HFF-Myc (cell line): ENCODE results near the gene METTL16.
A peak's percentile ranks its signal among the peaks of the same experiment; 100 is the strongest.

Experiments used
- DNase-seq: peaks from one replicate; pipeline ENCODE4 v3.0.0-alpha.2; 2011; ENCODE audit warnings: low read depth; ENCODE audit errors: extremely low read depth
- H3K4me3 ChIP-seq: replicated peaks from 2 replicates; pipeline ENCODE4 v1.5.1; 2011; ENCODE audit warnings: low read depth, mild to moderate bottlenecking, control low read depth, low read length
- CTCF ChIP-seq: IDR thresholded peaks from 2 replicates; pipeline ENCODE4 v1.5.1; 2012; ENCODE audit warnings: mild to moderate bottlenecking, low read depth, low read length, control low read depth; ENCODE audit errors: missing control alignments

The METTL16 gene

DNA sequence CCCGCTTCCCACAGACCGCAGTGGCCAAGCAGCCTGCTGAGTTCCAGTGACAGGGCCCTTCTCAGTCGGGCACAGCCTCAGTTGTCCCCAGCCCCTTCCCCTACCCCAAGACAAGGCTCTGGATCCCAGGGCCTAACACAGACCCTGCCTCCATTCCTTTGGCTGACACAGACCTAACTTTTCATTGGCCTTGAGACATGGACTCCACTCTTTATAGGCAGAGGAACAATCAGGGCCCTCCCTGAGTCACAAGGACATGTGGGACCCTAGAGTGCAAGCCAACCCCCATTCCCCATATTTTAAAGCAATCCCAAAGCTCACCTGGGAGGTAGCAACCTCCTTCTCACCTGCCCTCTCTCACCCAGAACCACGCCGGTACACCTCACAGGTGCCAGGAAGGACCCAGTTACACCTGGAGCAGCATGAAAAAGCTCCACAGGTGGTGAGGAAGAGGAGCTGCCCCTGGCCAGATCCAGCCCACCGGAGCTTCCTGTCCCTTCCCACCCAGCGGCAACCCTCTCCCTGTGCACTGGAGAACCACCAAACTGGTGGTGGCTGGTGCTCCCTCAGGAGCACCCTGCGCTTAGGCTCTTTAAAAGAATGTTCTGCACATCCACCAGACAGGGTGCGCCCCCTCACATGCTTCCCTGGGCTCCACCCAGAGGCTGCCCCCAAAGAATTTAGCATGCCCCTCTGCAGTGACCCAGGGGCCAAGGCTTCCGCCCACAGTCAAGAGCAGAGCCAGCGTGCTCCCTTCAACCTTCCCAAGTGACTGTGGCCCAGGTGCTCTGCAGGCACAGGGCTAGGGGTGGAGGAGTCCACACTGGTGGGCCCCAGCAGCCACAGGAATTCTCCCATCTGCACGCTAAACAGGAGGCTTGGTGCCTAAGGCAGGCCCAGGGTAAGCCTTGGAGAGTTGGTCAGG, 114.2 kb downstream of the METTL16 start:
- peak overlapping the region; percentile 39 for H3K4me3 ChIP-seq
- DNase-seq, result no peak
- TF ChIP-seq CTCF, result no peak

- H3K4me3 ChIP-seq, result peak overlapping the region; percentile 39
- no peak for DNase-seq
- no peak for TF ChIP-seq CTCF
These were observed 115.0 kb downstream of the METTL16 start for GRCh38 chr17:2396568-2397246.

GRCh38 chr17:2396192-2396567, 115.5 kb downstream of the METTL16 start:
- peak overlapping the region; percentile 39 for H3K4me3 ChIP-seq
- no peak for TF ChIP-seq CTCF
- no peak for DNase-seq

GRCh38 chr17:2395258-2396181, 116.2 kb downstream of the METTL16 start:
- TF ChIP-seq CTCF, result no peak
- DNase-seq, result no peak

GRCh38 chr17:2394775-2395201, 116.9 kb downstream of the METTL16 start:
- no peak for DNase-seq
- no peak overlapping the region for H3K4me3 ChIP-seq
- no peak for TF ChIP-seq CTCF

More at GRCh38 chr17:2395258-2396181, 116.2 kb downstream of the METTL16 start:
- peak overlapping the region; percentile 39; the same call in 1 of the 2 replicates for H3K4me3 ChIP-seq
